Skeletal muscle tissue (tissue), 4 donors: ENCODE results near the gene DUSP28. TPM values are rescaled to one million over a fixed set of nuclear protein-coding genes. Genes with fewer than 3 reads are reported as not detected.
A peak's percentile ranks its signal among the peaks of the same experiment; 100 is the strongest.

Source experiments
- H3K27ac ChIP-seq: one replicate; pipeline ENCODE4 v1.7.0; 2013; ENCODE audit warnings: mild to moderate bottlenecking, low read depth, low read length, inconsistent platforms
- H3K27me3 ChIP-seq, 3 donors: one replicate each; pipeline ENCODE4 v1.7.0; 2013; ENCODE audit warnings: low read length in 3 of 3; ENCODE audit not compliant: control insufficient read depth in 3 of 3, insufficient read depth in 3 of 3
- H3K36me3 ChIP-seq, 3 donors: one replicate each; pipeline ENCODE4 v1.7.0; 2013; ENCODE audit warnings: low read length in 3 of 3; ENCODE audit not compliant: control insufficient read depth in 3 of 3, insufficient read depth in 3 of 3
- H3K4me1 ChIP-seq, 3 donors: one replicate each; pipeline ENCODE4 v1.7.0; 2013; ENCODE audit warnings: low read length in 3 of 3, mild to moderate bottlenecking in 3 of 3; ENCODE audit not compliant: control insufficient read depth in 3 of 3, insufficient read depth in 3 of 3
- H3K4me3 ChIP-seq, 3 donors: one replicate each; pipeline ENCODE4 v1.7.0; 2013; ENCODE audit warnings: low read length in 3 of 3
- H3K9ac ChIP-seq, 3 donors: one replicate each; pipeline ENCODE4 v1.7.0; 2013; ENCODE audit warnings: low read length in 3 of 3, mild to moderate bottlenecking in 3 of 3, moderate library complexity in 2 of 3, low read depth in 1 of 3
- H3K9me3 ChIP-seq, 3 donors: one replicate each; pipeline ENCODE4 v1.7.0; 2013; ENCODE audit warnings: low read length in 3 of 3; ENCODE audit not compliant: control insufficient read depth in 3 of 3
- total RNA-seq: library from RNA; depleted of rRNA; stranded (reverse); fragments of >200 nt; gene quantifications from one replicate; pipeline ENCODE4 v1.2.3, GENCODE V29; 2014
- donor health status: Osteomylitis.

Gene DUSP28
- total RNA-seq, 1 donor from 2014 or later = 8.4 TPM

- H3K36me3 ChIP-seq = peaks cover under 1 to 7% (median 3%) of the 10 kb centered on the region in 3 donors
- H3K27ac ChIP-seq = no peak overlapping the region
- no peaks in the 10 kb centered on the region for H3K9me3 ChIP-seq
- H3K9ac ChIP-seq = peak overlapping the region in 1 of 3 donors; percentile 40
- peaks cover 3 to 8% (median 6%) of the 10 kb centered on the region in 3 donors for H3K4me1 ChIP-seq
- peak overlapping the region in 1 of 3 donors; percentile 0 for H3K4me3 ChIP-seq
- no peaks in the 10 kb centered on the region for H3K27me3 ChIP-seq
These were observed 44.3 kb downstream of the DUSP28 start for GRCh38 chr2:240604291-240604938.

DNA sequence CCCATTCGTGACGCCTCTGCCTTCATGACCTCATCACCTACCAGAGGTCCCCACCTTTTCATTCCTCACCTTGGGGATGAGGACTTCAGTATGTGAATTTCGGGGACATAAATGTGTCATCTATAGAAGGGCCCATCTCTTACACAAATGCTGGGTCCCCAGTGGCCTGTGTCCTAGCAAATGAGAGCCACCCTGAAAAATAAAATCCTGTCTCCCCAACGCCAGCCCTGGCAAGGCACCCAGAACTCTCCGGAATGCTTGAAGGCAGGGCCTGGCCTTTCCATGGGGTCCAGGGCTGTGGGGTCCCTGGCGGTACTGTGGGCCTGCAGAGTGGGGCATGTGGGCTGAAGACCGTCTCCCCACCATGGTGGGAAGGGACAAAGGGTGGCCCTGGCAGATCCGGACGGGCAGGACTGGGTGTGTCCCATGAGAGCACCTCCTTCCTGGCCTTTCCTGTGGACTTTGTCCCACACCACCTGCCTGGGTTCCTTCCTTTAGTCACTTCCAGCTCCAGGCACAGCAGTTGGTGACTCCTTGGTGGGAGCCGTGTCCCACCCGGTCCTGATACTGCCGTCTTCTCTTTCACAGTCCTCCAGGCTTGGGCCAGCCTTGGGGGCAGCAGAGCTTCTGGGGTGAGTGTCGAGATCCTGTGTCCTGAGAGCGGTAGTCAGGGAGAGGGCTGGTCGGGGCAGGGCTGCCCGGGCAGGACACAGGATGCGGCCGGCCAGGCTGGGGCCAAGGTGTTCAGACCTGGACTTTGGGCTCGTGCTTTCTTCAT lies 45.0 kb downstream of the DUSP28 start:
- H3K4me1 ChIP-seq = peaks cover 3 to 8% (median 6%) of the 10 kb centered on the region in 3 donors
- H3K27me3 ChIP-seq = no peaks in the 10 kb centered on the region
- no peaks in the 10 kb centered on the region for H3K9me3 ChIP-seq
- no peak overlapping the region for H3K4me3 ChIP-seq
- no peak overlapping the region for H3K9ac ChIP-seq
- H3K27ac ChIP-seq = no peak overlapping the region
- no peaks in the 10 kb centered on the region for H3K36me3 ChIP-seq

- Histone ChIP-seq H3K9me3 (no peaks in the 10 kb centered on the region), H3K36me3 (no peaks in the 10 kb centered on the region), H3K27me3 (no peaks in the 10 kb centered on the region), H3K4me3 (no peak overlapping the region), H3K9ac (no peak overlapping the region), H3K4me1 (peaks cover 3 to 8% (median 6%) of the 10 kb centered on the region in 3 donors), H3K27ac (no peak overlapping the region)
These were observed 45.9 kb downstream of the DUSP28 start for GRCh38 chr2:240605867-240606743.

DNA sequence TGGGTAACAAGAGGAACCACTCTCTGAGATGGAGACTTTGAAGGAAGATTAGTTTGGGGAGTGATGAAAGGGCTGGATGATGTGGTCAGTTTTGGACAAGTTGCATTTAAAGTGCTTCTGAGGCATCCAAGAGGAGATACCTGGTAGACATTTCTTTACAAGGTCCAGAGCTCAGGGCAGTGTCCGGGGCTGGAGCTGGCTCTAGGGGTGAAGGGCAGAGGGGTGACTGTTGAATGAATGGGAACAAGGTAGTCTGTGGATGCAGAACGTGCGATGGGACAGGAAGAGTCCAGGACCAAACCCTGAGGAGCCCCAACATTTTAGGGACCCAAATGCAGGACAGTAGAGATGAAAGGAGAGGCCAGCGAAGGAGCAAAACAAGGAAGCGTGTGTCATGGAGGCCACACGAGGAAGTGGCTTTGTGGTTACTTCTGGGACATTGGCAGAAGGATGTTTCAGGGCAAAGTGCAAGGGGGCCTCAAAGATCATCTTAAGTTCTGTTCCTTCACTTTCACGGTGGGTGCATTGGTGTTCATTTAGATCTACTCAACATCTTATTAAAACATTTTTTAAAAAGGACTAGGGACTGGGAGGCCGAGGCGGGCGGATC lies 51.5 kb downstream of the DUSP28 start:
- Histone ChIP-seq H3K9me3 (no peaks in the 10 kb centered on the region), H3K36me3 (no peaks in the 10 kb centered on the region), H3K4me1 (peaks cover 11 to 12% (median 12%) of the 10 kb centered on the region in 3 donors), H3K27me3 (no peaks in the 10 kb centered on the region), H3K27ac (no peak overlapping the region), H3K4me3 (no peak overlapping the region), H3K9ac (no peak overlapping the region)

Other genes with a start within 250 kb of the DUSP28 start
- gene GPC1, start 124.7 kb upstream of the DUSP28 start, total RNA-seq = 36.0 TPM
- gene ANKMY1, start 2.4 kb upstream of the DUSP28 start, total RNA-seq = 5.2 TPM
- 15.7 TPM for gene RNPEPL1, start 8.1 kb downstream of the DUSP28 start, total RNA-seq
- 12.0 TPM for gene CAPN10, start 26.4 kb downstream of the DUSP28 start, total RNA-seq
- 1.0 TPM for gene GPR35, start 65.1 kb downstream of the DUSP28 start, total RNA-seq
- not detected for gene AQP12B, start 122.5 kb downstream of the DUSP28 start, total RNA-seq
- not detected for gene AQP12A, start 131.5 kb downstream of the DUSP28 start, total RNA-seq